GM21619 (cell line): ENCODE measurements around the gene MAN1A2.

Experiments used
- ATAC-seq: cut with Tn5 transposase; IDR thresholded peaks from one replicate; pipeline ENCODE4 v1.9.1; 2021; ENCODE audit not compliant: unreplicated experiment

Gene MAN1A2

DNA sequence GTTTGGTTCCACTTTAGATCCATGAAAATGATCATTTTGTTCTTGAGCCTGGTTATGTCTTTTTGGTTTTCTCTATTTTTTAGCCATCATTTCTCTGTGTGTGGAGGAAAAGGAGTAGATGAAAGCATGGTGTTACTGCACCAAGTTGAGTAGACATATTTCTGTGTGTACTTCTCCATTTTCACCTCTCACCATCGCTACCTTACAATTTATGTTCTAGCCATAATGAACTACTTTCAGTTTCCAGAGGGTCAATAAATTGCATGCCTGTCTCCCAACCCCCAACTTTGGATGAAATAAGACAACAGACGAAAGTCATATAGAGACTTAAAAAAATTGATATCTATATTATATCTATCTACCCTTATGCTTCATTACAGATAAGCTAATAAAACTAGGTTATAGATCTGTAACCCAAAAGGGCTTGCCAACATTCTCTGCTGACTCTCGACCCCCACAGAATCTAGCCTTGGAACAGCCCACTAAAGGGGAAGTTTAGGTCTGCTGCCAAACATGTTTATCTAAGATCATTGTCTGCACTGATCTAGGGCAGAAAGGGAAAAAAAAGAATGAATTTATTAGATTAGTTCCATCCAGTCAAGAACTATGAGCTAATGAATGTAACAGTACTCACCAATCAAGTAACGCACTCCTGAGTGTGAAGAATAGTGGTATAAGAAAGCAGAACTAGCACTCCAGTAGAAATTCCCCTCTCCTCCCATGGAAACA is 7.5 kb upstream of the MAN1A2 start:
- no peak for ATAC-seq

DNA sequence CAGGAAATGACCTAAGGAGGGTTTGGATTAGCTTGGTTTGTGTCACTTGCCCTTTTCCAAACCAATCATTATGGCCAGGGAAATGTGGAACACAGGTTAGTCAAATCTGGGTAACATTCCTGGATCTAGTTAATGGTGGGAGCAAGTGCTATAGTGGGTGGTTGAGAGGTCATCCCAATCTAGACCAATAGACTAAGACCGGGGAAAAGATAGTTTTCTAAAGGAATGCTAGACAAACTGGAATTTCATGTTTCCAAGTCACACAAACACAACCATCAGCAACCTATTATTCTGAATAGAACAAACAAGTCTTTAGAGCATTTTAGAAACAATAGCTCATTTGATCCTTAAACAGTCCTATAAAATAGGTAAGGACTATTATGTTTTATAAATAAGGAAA is 4.3 kb upstream of the MAN1A2 start:
- no peak for ATAC-seq

DNA sequence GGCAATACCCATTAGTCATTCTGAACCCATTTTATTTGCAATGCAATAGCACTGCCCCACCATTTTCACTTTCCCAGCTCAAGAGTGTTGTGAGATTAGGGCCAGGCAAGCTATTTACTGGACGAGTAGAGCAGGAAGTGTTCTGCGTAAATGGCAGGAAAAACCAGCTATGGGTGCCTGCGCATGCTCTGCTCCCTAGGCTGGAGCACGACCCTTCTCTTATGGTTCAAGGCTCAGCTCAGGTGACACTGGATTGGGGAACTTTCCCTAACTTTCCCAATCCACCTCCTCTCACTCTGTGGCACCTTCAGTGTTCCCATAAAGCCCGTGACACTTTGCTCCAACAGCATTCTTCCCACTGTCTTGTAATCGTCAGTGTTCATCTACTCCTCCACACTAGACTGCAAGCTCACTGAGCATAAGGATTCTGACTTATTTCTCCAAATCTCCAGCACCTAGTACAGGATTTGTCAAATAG is 3.6 kb upstream of the MAN1A2 start:
- ATAC-seq: no peak

DNA sequence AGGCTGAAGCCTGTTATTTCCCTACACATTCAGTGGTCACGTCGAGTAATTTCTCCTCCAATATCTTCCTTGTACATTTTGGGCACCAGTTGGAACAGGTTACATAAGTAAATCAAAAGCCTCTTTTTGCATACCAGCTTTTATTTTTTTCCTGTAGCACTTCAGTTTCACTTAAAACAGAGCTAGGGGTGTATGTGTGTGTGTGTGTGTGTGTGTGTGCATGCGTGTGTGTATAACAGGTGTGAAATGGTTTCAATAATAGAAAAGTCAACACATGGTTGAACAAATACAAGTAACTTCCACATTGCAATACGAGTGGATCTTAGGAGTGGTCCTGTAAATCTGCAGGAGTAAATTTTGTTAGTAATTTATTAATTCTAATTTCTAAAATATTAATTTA is 3.0 kb upstream of the MAN1A2 start:
- ATAC-seq: no peak

DNA sequence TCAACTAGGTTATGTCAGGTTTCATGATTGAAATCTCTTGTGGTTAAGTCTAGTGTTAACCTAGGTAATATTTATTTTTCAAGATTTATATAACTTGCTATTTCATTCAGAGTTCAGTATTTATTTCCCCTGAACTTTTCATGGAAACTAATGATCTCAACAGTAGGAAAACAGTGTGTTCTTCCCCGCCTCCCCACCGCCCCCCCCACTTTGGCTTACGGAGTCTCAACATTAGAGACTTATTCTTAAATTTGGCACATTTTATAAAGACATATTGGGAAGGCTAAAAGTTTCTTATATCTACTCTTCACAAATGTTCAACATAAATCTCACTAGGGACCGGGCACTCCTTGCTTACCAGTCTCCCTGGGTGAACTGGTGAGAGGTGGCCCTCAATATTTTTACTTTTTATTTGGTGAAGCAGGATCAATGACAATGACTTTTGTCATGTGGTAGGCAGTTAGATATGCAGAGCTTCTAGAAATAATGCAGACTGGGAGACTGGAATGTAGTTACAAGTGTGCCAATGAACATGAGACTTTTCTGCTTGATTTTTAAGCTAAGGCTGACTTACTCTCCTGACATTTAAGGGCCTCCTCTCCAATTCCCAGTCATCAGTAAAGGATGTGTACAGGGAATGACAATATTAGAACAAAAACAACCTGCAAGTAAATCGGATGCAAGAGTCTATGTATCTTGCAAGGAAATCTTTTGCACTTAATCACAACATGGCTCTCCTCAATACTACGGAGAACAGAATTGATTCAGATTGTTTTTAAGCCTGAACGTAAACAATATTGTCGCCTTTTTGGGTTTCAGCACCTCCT is 1.7 kb upstream of the MAN1A2 start:
- no peak for ATAC-seq

DNA sequence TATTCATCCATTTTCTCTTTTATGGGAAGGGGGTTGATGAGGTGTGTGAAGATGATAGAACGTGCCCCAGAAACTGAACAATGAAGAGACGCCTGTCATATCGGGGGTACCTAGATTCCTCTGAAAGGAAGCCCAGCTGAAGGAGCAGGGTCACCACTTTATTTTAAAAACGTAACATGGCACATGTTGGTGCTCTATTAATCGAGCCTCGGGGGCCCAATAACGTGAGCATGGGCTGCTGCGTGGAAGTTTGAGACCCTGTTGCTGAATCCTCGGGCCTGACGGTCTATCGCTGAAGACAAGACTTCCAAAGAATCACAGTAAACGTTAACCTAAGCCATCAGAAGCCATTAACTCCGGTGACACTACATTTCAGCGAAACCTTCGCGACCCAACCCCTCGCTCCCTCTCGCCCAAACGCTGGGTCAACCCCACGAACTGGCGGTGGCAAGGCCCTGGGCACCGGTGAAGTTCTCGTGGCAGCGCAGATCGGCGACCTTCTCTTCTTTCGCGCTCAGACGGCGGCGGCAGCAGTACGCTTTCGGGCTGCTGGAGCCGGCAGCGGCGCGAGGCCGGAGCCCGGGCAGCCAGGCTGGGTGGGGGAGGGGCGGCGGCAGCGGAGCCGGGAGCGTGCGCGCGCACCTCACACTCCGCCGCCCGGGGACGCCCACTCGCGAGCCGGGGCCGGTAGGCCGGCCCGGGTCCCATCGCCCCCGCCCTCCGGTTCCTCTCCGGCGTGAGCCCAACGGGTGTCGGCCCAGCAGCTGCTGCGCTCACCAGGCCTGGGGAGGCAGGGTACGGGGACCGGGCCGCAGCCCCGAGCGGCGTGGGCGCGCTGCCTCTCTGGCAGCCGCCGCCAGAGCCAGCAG is 838 bp upstream of the MAN1A2 start:
- peak; percentile 37 for ATAC-seq

DNA sequence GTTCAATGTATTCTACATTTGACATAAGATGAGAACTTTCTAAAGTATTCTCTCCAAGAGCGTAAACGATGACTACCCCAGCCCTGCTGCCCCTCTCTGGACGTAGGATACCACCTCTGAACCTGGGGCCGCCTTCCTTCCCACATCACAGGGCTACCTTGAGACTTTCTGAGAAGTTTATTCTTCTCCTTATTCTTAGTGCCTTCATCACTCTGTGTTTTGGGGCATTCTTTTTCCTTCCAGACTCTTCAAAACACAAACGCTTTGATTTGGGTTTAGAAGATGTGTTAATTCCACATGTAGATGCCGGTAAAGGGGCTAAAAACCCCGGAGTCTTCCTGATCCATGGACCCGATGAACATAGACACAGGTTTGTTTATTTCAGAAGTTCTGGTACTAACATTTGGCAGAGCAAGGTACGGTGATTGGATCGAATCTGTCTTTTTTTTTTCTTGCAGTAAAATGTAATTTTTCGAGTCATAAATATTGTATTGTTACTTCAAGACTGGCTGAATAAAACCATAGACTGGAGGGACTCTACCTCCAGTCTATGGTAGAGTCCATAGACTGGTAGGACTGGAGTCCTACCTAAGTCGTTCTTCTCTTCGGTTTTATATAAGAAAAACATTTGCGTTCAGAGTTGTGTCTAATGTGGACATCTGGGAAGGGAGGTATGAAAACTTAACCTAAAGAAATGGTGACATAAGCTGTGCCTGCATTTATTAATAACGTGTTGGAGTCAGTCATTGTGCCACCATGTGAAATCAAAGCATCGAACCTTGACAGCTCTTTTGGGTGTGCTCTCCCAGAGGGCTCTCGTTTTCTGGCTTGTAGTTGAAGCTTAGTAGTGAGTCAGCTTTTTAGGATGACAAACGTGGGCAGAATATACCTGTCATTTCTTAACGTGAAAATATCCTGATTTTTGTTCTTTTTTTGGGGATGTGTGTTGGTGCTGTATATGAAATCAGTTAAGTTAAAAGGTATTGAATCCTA is 1.2 kb downstream of the MAN1A2 start:
- ATAC-seq: no peak

DNA sequence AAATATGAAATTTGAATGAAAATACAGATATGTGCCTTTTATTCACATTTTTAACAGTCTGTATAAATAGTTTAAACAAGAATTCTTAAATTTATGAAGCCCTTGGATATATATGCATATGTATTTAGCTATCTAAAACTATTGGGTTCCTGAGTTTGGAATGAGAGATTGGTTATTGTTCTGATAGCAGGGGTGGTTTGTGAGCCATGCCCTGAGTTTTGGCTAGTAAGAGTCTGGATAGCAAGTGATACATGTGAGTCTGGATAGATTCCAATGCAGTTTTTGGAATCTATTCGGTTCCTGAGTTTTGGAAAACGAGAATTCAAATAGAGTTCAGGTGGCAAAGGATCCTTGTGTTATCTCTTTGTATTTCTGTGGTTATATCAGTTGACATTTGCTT is 2.8 kb downstream of the MAN1A2 start:
- ATAC-seq: no peak

DNA sequence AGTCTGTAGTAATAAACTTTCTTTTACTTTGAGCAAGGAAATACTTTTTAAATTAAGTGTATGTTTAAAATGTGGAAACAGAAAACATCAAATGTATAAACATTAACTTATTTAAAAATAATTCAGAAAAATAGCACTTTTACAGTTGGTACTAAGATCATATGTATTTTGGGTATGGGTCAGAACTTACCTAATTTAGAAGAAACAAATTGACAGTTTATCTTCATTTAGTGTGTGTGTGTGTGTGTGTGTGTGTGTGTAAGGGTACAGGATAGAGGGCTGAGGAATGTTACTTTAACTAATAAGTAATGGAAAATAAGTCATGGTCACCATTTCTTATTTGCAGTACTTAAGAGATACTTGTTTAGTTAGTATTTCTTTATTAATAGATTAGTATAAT is 3.3 kb downstream of the MAN1A2 start:
- no peak for ATAC-seq

DNA sequence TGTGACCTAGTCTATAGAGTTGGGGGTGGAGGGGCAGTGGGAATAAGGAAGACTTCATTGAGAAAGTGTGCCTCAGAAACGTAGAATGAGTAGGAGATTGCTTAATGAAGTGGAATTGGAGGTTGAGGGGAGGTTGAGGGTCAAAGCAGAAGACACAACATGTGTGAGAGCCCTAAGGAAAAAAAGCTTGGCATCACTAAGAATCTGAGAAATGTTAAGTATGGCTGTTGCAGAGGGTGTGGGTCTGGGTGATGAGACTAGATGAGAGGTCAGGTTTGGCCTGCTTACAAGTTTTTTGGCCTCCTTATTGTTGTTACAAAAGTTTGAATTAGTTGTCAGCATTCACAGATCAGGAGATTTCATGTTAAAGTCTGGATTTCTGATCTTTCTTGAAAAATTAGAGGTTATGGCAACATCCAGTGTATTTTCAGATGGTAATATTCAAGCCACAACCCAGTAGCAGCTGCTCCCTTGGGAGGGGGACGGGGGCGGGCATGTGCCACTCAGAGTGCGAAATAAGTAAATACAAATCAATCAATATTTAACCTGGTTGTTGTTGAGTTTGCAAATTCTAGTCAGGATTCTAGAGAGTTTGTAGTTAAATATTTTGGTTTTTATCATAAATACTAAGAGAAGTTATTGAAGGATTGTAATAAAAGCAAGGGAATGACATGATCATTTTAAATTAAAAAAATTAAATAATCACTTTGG is 4.3 kb downstream of the MAN1A2 start:
- no peak for ATAC-seq

DNA sequence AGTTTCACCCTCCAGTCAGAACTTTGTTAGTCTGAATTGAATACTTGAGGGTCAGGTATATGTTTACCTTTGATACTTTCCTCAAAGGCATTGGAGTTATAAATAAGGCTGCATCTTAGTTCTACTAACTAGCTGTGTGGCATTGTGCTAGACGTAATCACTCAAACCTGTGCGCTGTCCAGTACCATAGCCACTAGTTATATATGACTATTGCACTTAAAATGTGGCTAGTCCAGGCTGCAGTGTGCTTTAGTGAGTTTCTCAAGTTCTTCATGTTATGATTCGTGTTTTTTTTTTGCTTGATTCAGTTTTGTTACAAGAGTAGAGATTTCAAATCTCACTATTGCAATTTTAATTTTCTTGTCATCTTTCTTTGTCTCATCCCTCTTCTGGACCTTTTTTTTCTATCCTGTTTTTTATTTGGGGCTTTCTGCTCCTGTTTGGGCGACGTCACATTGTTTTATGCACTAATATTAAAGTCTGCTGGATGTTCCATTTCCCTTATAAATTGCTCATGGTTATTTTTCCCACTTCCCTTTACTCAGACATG is 5.7 kb downstream of the MAN1A2 start:
- no peak for ATAC-seq

DNA sequence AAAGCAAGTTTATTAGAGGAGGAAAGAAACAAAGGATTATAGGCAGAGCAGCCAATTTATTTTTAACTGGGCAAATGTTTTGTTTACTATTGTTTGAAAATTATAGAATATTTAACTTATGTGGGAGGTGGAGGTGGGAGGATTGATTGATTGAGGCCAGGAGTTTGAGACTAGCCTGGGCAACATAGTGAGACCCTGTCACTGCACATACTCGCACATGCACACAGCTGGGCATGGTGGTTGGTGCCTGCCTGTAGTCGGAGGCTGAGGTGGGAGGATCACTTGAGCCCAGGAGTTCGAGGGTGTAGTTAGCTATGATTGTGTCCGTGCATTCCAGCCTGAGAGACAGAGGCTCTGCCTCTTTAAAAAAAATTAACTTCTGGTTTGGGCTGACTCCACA is 6.7 kb downstream of the MAN1A2 start:
- ATAC-seq: no peak

DNA sequence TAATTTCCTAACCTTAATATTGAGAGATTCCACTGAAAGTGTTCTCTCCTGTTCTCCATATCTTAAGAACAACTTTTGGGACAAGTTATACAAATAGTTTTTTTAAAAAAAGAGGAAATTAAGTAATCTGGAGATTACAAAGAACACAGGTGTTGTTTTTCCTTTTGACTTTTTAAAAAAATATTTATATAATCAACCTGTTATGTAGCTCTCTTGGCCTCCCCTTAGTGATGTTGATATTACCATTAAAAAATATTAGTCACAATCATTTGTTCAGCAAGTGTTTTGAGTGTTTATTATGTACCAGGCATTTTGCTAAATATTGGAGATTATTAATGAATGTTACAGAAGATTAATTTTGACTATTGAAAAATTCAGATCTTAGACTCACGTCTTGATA is 8.1 kb downstream of the MAN1A2 start:
- no peak for ATAC-seq

DNA sequence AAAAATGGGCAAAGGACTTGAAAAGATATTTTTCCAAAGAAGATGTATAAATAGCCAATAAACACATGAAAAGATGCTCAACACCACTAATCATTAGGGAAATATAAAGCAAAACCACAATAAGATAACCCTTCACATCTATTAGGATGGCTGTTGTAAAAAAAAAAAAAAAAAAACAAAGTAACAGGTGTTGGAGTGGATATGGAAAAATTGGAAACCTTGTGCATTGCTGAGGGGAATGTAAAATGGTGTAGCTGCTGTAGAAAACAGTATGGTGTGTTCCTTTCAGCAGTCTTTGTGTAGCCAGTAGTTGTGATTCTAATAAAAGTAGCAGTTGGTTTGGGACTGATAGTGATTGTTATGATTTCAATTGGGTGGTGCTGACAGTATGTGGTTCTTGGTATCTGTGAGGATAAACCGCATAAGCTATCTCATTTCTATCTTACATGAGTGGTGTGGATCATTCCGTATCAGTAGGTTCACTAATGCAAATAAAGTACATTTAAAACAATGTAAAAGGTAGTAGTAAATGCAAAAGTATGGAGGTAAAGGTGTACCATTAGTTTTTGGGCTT is 19.9 kb downstream of the MAN1A2 start:
- ATAC-seq: no peak

DNA sequence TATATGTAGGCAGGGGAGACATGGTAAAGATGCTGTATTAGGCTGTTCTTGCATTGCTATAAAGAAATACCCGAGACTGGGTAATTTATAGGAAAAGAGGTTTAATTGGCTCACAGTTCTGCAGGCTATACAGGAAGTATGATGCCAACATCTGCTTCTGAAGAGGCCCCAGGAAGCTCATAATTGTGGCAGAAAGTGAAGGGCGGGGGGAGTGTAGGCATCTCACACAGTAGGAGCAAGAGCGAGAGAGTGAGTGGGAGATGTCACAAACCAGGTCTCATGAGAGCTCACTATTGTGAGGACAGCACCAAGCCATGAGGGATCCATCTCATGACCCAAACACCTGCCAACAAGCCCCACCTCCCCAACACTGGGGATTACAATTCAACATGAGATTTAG is 21.1 kb downstream of the MAN1A2 start:
- no peak for ATAC-seq

DNA sequence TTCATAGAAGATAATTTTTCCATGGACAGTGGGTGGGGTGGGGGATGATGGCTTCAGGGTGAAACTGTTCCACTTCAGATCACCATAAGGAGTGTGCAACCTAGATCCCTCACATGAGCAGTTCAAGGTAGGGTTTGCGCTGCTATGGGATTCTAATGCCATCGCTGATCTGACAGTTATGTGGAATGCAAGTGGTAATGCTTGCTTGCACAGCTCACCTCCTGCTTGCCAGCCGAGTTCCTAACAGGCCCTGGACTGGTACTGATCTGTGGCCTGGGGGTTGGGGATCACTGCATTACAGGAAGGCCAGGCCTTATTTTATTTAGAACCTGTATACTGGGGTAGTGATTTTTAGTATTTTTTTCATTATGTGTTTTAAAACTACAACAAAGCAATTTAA is 22.0 kb downstream of the MAN1A2 start:
- ATAC-seq: no peak

DNA sequence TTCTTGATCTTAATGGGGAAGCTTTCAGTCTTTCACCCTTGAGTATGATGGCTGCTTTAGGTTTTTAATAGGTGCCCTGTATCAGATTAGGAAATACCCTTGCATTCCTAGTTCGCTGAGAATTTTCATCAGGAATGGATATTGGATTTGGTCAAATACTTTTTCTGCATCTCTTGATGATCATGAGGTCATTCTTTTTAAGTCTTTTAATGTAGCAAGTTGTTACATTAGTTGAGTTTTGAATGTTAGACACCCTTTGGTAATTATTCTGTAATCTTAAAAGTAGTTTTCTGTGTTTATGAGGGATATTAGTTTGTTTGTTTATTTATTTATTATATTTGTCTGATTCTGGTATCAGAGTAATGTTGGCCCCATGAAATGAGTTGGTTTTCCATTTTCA is 22.5 kb downstream of the MAN1A2 start:
- no peak for ATAC-seq

DNA sequence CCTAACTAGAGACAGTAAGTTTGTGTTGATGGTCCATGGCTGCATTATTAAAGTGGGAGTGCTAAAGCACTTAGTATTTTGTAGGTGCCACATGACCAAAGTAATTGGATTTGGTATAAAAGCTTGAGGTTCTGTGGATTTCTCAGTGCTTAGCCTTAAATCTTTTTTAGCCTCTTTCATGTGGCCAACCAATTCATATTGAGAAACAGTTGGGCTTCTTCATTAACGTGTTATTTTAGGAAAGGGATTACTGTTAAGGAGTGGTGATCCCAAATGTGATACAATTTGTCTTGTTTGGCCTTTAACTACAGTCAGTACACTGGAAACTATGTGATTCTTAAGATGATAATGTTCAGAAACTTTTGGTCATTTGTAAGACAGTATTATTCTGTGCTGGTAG is 25.5 kb downstream of the MAN1A2 start:
- no peak for ATAC-seq

DNA sequence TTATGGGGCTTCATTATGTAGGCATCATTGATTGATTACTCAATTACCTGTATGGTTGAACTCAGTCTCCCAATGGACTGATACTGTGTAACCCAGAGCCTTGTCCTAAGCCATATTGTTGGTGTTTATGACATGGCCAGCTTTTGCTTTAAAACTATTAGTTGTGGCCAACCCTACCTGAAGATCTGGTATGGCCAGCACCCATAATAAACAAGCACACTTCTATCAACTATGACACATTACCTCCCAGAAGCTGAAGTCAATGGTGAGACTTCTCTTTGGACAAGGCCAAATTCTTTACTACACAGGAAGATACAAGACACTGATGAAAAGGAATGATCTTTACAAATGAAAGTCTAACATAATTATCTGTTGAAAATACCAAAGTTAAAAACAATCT is 28.8 kb downstream of the MAN1A2 start:
- ATAC-seq: no peak
